ENCODE measurements around the gene NID1. TPM values are rescaled to one million over a fixed set of nuclear protein-coding genes. Genes with fewer than 3 reads are reported as not detected.
"Not testable (repeated sequence)": the region's sequence is repeated elsewhere in the genome, so short reads cannot be mapped to it uniquely, and the experiment has no call there.

The NID1 gene
- polyA plus RNA-seq, 2 donors, result 3.9 to 11.6 TPM

DNA sequence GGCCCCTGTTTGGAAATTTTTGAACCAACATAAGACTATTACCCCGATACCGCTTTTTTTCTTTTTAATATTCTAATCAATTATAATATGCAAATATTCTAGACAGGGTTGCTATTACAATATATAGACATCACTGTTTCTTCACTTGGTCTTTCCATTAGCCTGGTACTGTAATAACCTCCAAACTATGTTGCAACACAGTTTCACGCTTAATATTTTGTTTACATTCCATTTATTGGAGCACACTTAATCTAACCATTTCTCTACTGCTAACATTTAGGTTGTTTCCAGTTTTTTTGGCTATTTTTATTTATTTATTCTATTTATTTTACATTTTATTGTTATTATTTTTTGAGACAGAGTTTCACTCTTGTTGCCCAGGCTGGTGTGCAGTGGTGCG lies 17.6 kb upstream of the NID1 start:
- 90 to 91% methylated on average over 4 of the region's 4 CpGs for WGBS, 2 donors
- H3K36me3 ChIP-seq (ENCODE audit: control insufficient read depth in 2 of 2, insufficient read depth in 2 of 2, low read length in 1 of 2), result no peaks in the 10 kb centered on the region
- H3K4me3 ChIP-seq (ENCODE audit: low read depth in 1 of 2, low read length in 2 of 2), result no peak overlapping the region
- H3K27ac ChIP-seq (ENCODE audit: low read depth in 2 of 2, low read length in 1 of 2), result no peak overlapping the region
- peaks cover 0 to 2% of the 10 kb centered on the region in 2 donors for H3K4me1 ChIP-seq (ENCODE audit: control insufficient read depth in 2 of 2, insufficient read depth in 2 of 2, low read length in 1 of 2)
- no peaks in the 10 kb centered on the region for H3K27me3 ChIP-seq (ENCODE audit: control insufficient read depth in 1 of 2, insufficient read depth in 2 of 2, low read length in 2 of 2)
- peaks cover 0 to 3% of the 10 kb centered on the region in 2 donors for H3K9me3 ChIP-seq (ENCODE audit: control insufficient read depth in 2 of 2, insufficient read depth in 1 of 2, low read depth in 1 of 2, low read length in 1 of 2)

DNA sequence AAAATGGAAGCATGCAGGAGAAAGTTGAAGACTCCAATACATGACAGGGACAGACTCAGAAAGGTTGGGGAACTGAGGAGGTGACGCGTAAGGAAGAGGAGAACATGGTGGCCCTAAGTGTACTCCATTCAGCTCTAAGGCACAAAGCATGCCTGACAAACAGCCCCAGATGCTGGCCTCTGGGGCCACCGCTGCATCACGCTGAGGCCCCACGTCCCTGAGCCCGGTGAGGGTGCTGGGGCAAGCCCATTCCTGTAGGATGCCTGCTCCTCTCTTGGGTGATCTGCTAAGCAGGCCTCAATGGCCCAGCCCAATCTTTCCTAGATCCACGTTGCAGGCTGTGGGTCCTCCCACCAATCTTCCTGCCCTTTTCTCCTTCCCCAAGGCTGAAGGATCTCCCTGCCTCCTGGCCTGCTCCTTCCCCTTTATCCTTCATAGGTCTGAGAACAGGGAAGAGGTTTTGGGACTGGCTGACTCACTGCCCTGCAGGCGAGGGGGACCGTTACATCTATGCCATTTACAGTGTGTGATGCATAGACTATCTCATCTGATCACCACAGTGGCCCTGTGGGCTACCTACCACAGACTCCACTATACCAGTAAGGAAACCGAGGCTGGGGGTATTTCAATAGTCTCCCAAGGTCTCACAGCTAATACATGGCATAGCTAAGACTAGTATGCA lies 16.8 kb upstream of the NID1 start:
- H3K4me3 ChIP-seq (ENCODE audit: low read depth in 1 of 2, low read length in 2 of 2), result no peak overlapping the region
- 81 to 83% methylated on average over 6 to 10 of the region's 10 CpGs for WGBS, 2 donors
- H3K9me3 ChIP-seq (ENCODE audit: control insufficient read depth in 2 of 2, insufficient read depth in 1 of 2, low read depth in 1 of 2, low read length in 1 of 2), result peaks cover 0 to 3% of the 10 kb centered on the region in 2 donors
- no peaks in the 10 kb centered on the region for H3K27me3 ChIP-seq (ENCODE audit: control insufficient read depth in 1 of 2, insufficient read depth in 2 of 2, low read length in 2 of 2)
- peaks cover 0 to 2% of the 10 kb centered on the region in 2 donors for H3K4me1 ChIP-seq (ENCODE audit: control insufficient read depth in 2 of 2, insufficient read depth in 2 of 2, low read length in 1 of 2)
- no peak overlapping the region for H3K27ac ChIP-seq (ENCODE audit: low read depth in 2 of 2, low read length in 1 of 2)
- no peaks in the 10 kb centered on the region for H3K36me3 ChIP-seq (ENCODE audit: control insufficient read depth in 2 of 2, insufficient read depth in 2 of 2, low read length in 1 of 2)

DNA sequence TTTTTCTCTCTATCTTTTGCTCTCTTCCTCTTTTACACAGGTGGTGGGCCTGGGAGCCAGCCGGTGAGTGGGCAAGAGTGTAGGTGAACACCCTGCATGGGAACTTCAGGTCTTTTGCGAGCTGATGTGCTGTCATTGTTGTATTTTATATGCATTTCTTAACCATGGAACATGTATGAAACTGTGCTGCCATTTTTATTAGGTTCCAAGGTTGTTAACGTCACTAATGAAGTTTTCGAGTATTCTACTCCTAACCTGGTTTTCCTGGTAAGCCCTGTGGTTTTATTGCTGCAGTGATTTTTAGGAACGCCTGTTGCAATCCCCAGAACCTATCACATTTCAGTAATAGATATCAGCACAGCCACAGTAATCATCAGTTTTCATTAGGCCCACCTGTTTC lies 14.8 kb upstream of the NID1 start:
- no peaks in the 10 kb centered on the region for H3K36me3 ChIP-seq (ENCODE audit: control insufficient read depth in 2 of 2, insufficient read depth in 2 of 2, low read length in 1 of 2)
- H3K27ac ChIP-seq (ENCODE audit: low read depth in 2 of 2, low read length in 1 of 2), result no peak overlapping the region
- peaks cover 0 to 2% of the 10 kb centered on the region in 2 donors for H3K4me1 ChIP-seq (ENCODE audit: control insufficient read depth in 2 of 2, insufficient read depth in 2 of 2, low read length in 1 of 2)
- H3K4me3 ChIP-seq (ENCODE audit: low read depth in 1 of 2, low read length in 2 of 2), result no peak overlapping the region
- no peaks in the 10 kb centered on the region for H3K9me3 ChIP-seq (ENCODE audit: control insufficient read depth in 2 of 2, insufficient read depth in 1 of 2, low read depth in 1 of 2, low read length in 1 of 2)
- WGBS, 2 donors, result 92 to 93% methylated on average over 5 of the region's 5 CpGs
- H3K27me3 ChIP-seq (ENCODE audit: control insufficient read depth in 1 of 2, insufficient read depth in 2 of 2, low read length in 2 of 2), result no peaks in the 10 kb centered on the region

DNA sequence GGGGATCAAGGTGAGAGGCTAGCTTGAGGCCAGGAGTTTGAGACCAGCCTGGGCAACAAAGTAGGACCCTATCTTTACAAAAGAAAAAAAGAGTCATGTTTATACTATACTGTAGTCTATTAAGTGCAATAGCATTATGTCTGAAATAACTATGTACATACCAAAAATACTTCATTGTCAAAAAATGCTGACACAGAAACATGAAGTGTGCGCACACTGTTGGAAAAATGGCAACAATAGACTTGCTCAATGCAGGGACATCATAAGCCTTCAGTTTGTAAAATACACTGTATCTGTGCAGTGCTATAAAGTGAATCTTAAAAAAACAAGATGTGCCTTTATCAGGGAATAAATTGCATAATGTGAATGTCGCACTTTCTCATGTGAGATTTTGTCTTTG lies 14.1 kb upstream of the NID1 start:
- H3K4me1 ChIP-seq (ENCODE audit: control insufficient read depth in 2 of 2, insufficient read depth in 2 of 2, low read length in 1 of 2), result no peaks in the 10 kb centered on the region
- no peak overlapping the region for H3K4me3 ChIP-seq (ENCODE audit: low read depth in 1 of 2, low read length in 2 of 2)
- WGBS, 2 donors, result 89 to 92% methylated on average over 2 of the region's 2 CpGs
- no peaks in the 10 kb centered on the region for H3K36me3 ChIP-seq (ENCODE audit: control insufficient read depth in 2 of 2, insufficient read depth in 2 of 2, low read length in 1 of 2)
- no peak overlapping the region for H3K27ac ChIP-seq (ENCODE audit: low read depth in 2 of 2, low read length in 1 of 2)
- H3K27me3 ChIP-seq (ENCODE audit: control insufficient read depth in 1 of 2, insufficient read depth in 2 of 2, low read length in 2 of 2), result no peaks in the 10 kb centered on the region
- H3K9me3 ChIP-seq (ENCODE audit: control insufficient read depth in 2 of 2, insufficient read depth in 1 of 2, low read depth in 1 of 2, low read length in 1 of 2), result no peaks in the 10 kb centered on the region

DNA sequence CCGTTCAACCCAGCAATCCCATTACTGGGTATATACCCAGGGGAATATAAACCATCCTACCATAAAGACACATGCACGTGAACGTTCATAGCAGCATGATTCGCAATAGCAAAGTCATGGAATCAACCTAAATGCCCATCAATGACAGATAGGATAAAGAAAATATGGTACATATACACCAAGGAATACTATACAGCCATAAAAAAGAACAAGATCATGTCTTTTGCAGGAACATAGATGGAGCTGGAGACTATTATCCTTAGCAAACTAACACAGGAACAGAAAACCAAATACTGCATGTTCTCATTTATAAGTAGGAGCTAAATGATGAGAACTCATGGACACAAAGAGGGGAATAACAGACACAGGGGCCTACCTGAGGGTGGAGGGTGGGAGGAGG lies 13.2 kb upstream of the NID1 start:
- not testable (repeated sequence) for H3K27me3 ChIP-seq (ENCODE audit: control insufficient read depth in 1 of 2, insufficient read depth in 2 of 2, low read length in 2 of 2); H3K9me3 ChIP-seq (ENCODE audit: control insufficient read depth in 2 of 2, insufficient read depth in 1 of 2, low read depth in 1 of 2, low read length in 1 of 2); H3K4me1 ChIP-seq (ENCODE audit: control insufficient read depth in 2 of 2, insufficient read depth in 2 of 2, low read length in 1 of 2); H3K4me3 ChIP-seq (ENCODE audit: low read depth in 1 of 2, low read length in 2 of 2); H3K36me3 ChIP-seq (ENCODE audit: control insufficient read depth in 2 of 2, insufficient read depth in 2 of 2, low read length in 1 of 2); H3K27ac ChIP-seq (ENCODE audit: low read depth in 2 of 2, low read length in 1 of 2)
- 94 to 97% methylated on average over 4 of the region's 4 CpGs for WGBS, 2 donors

DNA sequence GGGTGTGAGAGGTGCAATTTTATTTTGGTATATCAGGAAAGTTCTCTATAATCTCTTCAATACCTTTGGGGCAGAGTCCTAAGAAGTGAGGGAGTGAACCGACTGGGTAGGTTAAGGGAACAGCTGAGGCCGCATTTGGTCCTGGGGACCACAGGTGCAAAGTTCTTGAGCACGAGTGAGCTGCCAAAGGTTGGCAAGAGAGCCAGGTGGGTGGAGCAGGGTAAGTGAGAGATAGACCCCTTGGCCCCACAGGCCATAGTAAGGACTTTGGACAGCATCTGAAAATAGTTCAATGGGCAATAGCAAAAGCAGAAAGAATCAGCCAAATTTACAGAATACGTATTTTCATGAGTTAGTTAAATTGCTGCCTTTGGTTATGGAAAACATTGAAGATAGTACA lies 11.0 kb upstream of the NID1 start:
- WGBS, 2 donors, result 77 to 82% methylated on average over 4 of the region's 4 CpGs
- Histone ChIP-seq H3K4me1 (ENCODE audit: control insufficient read depth in 2 of 2, insufficient read depth in 2 of 2, low read length in 1 of 2) (no peaks in the 10 kb centered on the region), H3K4me3 (ENCODE audit: low read depth in 1 of 2, low read length in 2 of 2) (no peak overlapping the region), H3K27ac (ENCODE audit: low read depth in 2 of 2, low read length in 1 of 2) (no peak overlapping the region), H3K27me3 (ENCODE audit: control insufficient read depth in 1 of 2, insufficient read depth in 2 of 2, low read length in 2 of 2) (no peaks in the 10 kb centered on the region), H3K9me3 (ENCODE audit: control insufficient read depth in 2 of 2, insufficient read depth in 1 of 2, low read depth in 1 of 2, low read length in 1 of 2) (no peaks in the 10 kb centered on the region), H3K36me3 (ENCODE audit: control insufficient read depth in 2 of 2, insufficient read depth in 2 of 2, low read length in 1 of 2) (no peaks in the 10 kb centered on the region)

DNA sequence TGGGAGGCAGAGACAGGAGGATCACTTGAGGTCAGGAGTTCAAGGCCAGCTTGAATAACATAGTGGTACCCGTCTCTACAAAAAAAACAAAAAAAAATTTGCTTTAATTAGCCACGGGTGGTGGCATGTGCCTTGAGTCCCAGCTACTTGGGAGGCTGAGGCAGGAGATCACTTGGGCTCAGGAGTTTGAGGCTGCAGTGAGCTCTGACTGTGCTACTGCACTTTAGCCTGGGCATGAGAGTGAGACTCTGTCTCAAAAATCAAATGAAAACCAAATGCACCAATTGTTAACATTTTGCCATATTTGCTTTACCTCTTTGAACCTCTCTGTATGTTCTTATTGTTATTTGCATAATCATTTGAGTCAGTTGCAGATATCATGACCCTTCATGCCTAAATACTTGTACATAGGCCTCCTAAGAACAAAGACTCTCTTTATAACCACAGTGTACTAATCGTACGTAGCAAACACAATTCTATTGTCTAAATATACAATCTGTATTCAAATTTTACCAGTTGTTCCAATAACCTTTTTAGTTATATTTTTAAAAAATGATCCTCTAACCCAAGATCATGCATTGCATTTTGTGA lies 8.5 kb upstream of the NID1 start:
- H3K27ac ChIP-seq (ENCODE audit: low read depth in 2 of 2, low read length in 1 of 2), result no peak overlapping the region

DNA sequence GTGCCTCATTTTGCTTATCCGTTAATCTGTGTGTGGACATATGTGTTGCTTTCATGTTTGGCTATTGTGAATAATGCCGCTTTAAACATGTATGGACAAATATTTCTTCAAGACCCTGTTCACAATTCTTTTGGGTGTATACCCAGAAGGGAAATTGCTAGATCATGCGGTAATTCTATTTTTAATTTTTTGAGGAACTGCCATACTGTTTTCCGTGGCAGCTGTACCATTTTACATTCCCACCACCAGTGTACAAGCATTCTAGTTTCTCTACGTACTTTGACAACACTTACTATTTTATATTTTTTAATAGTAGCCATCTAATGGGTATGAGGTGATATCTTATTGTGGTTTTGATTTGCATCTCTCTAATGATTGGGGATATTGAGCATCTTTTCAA lies 7.1 kb upstream of the NID1 start:
- 87 to 93% methylated on average over 5 of the region's 5 CpGs for WGBS, 2 donors
- H3K9me3 ChIP-seq (ENCODE audit: control insufficient read depth in 2 of 2, insufficient read depth in 1 of 2, low read depth in 1 of 2, low read length in 1 of 2), result peaks cover 0 to 2% of the 10 kb centered on the region in 2 donors

More for the DNA sequence above, 8.5 kb upstream of the NID1 start:
- WGBS, 2 donors, result 86 to 93% methylated on average over 4 of the region's 4 CpGs
- Histone ChIP-seq H3K36me3 (ENCODE audit: control insufficient read depth in 2 of 2, insufficient read depth in 2 of 2, low read length in 1 of 2) (no peaks in the 10 kb centered on the region), H3K4me3 (ENCODE audit: low read depth in 1 of 2, low read length in 2 of 2) (no peak overlapping the region), H3K9me3 (ENCODE audit: control insufficient read depth in 2 of 2, insufficient read depth in 1 of 2, low read depth in 1 of 2, low read length in 1 of 2) (peaks cover 0 to 2% of the 10 kb centered on the region in 2 donors), H3K27me3 (ENCODE audit: control insufficient read depth in 1 of 2, insufficient read depth in 2 of 2, low read length in 2 of 2) (no peaks in the 10 kb centered on the region), H3K4me1 (ENCODE audit: control insufficient read depth in 2 of 2, insufficient read depth in 2 of 2, low read length in 1 of 2) (no peaks in the 10 kb centered on the region)

DNA sequence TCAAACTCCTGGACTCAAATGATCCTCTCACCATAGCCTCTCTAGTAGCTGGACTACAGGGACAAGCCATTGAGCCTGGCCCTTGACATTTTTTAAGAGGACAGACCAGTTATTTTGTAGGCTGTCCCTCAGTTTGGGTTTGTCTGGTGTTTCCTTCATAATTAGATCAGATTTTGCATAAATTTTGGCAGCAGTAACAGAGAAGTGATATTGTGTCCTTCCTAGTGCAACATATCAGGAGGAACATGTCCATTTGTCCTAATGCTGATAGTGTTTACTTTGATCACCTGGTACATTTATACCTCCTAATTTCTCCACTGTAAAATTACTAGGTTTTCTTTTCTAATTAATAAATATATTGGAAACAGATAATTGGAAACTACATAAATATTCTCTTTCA lies 5.9 kb upstream of the NID1 start:
- Histone ChIP-seq H3K9me3 (ENCODE audit: control insufficient read depth in 2 of 2, insufficient read depth in 1 of 2, low read depth in 1 of 2, low read length in 1 of 2) (peaks cover 0 to 2% of the 10 kb centered on the region in 2 donors), H3K4me1 (ENCODE audit: control insufficient read depth in 2 of 2, insufficient read depth in 2 of 2, low read length in 1 of 2) (no peaks in the 10 kb centered on the region), H3K36me3 (ENCODE audit: control insufficient read depth in 2 of 2, insufficient read depth in 2 of 2, low read length in 1 of 2) (no peaks in the 10 kb centered on the region), H3K27me3 (ENCODE audit: control insufficient read depth in 1 of 2, insufficient read depth in 2 of 2, low read length in 2 of 2) (no peaks in the 10 kb centered on the region), H3K27ac (ENCODE audit: low read depth in 2 of 2, low read length in 1 of 2) (no peak overlapping the region), H3K4me3 (ENCODE audit: low read depth in 1 of 2, low read length in 2 of 2) (no peak overlapping the region)

More for the DNA sequence above, 7.1 kb upstream of the NID1 start:
- no peaks in the 10 kb centered on the region for H3K4me1 ChIP-seq (ENCODE audit: control insufficient read depth in 2 of 2, insufficient read depth in 2 of 2, low read length in 1 of 2)
- no peaks in the 10 kb centered on the region for H3K27me3 ChIP-seq (ENCODE audit: control insufficient read depth in 1 of 2, insufficient read depth in 2 of 2, low read length in 2 of 2)
- no peak overlapping the region for H3K27ac ChIP-seq (ENCODE audit: low read depth in 2 of 2, low read length in 1 of 2)
- H3K36me3 ChIP-seq (ENCODE audit: control insufficient read depth in 2 of 2, insufficient read depth in 2 of 2, low read length in 1 of 2), result no peaks in the 10 kb centered on the region
- H3K4me3 ChIP-seq (ENCODE audit: low read depth in 1 of 2, low read length in 2 of 2), result no peak overlapping the region

DNA sequence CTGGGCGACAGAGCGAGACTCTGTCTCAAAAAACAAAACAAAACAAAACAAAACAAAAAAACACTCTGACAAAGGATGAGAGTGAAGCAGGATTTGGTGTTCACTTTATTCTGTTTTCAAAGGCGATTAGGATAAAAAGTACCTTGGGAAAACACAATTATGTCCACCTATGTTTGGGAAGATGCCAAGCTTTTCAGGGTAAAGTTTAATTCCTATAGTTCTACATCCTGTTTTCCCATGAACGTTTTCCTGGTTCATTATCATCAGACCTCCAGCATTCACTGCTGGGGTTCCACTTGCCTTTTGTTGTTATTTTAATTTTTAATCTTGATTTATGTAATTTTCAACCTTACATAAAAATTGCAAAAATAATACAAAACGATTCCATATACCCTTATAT lies 4.9 kb upstream of the NID1 start:
- Histone ChIP-seq H3K4me3 (ENCODE audit: low read depth in 1 of 2, low read length in 2 of 2) (no peak overlapping the region), H3K4me1 (ENCODE audit: control insufficient read depth in 2 of 2, insufficient read depth in 2 of 2, low read length in 1 of 2) (no peaks in the 10 kb centered on the region), H3K36me3 (ENCODE audit: control insufficient read depth in 2 of 2, insufficient read depth in 2 of 2, low read length in 1 of 2) (no peaks in the 10 kb centered on the region), H3K27me3 (ENCODE audit: control insufficient read depth in 1 of 2, insufficient read depth in 2 of 2, low read length in 2 of 2) (no peaks in the 10 kb centered on the region), H3K9me3 (ENCODE audit: control insufficient read depth in 2 of 2, insufficient read depth in 1 of 2, low read depth in 1 of 2, low read length in 1 of 2) (peaks cover 0 to 2% of the 10 kb centered on the region in 2 donors), H3K27ac (ENCODE audit: low read depth in 2 of 2, low read length in 1 of 2) (no peak overlapping the region)
- WGBS, 2 donors, result 80 to 85% methylated on average over 5 of the region's 5 CpGs

All from esophagus (tissue), 2 donors.